Pericardium fibroblast (primary cell): ENCODE data around the gene CDK8. TPM values are rescaled to one million over a fixed set of nuclear protein-coding genes. Genes with fewer than 3 reads are reported as not detected.

Experiments
- total RNA-seq: library from RNA; depleted of rRNA; stranded (reverse); fragments of >200 nt; gene quantifications from 2 replicates; pipeline ENCODE4 v1.2.3, GENCODE V29; 2015

CDK8 gene
- total RNA-seq, result 13.7 and 15.1 TPM in 2 replicates

GRCh38 chr13:26253787-26254582, at the start of gene CDK8:
CDK8 (plus strand) TSS chr13:26254129; CDS start chr13:26254642, 513 bp downstream.

GRCh38 chr13:26221721-26222519, 32.0 kb upstream of the CDK8 start, which contains the start of gene RNF6:
RNF6 (minus strand) TSS chr13:26222314; CDS start chr13:26219649, 2,665 bp downstream.

Other genes starting within 250 kb of the CDK8 start
- gene SHISA2, start 202.1 kb upstream of the CDK8 start, total RNA-seq, result 1.1 and 2.0 TPM in 2 replicates
- 19.5 and 19.9 TPM in 2 replicates for gene RNF6, start 31.8 kb upstream of the CDK8 start, total RNA-seq